ENCODE results near the gene UTP14A. TPM values are rescaled to one million over a fixed set of nuclear protein-coding genes. Genes with fewer than 3 reads are reported as not detected.
"Not testable (repeated sequence)": the region's sequence is repeated elsewhere in the genome, so short reads cannot be mapped to it uniquely, and the experiment has no call there.

UTP14A gene, protein sequence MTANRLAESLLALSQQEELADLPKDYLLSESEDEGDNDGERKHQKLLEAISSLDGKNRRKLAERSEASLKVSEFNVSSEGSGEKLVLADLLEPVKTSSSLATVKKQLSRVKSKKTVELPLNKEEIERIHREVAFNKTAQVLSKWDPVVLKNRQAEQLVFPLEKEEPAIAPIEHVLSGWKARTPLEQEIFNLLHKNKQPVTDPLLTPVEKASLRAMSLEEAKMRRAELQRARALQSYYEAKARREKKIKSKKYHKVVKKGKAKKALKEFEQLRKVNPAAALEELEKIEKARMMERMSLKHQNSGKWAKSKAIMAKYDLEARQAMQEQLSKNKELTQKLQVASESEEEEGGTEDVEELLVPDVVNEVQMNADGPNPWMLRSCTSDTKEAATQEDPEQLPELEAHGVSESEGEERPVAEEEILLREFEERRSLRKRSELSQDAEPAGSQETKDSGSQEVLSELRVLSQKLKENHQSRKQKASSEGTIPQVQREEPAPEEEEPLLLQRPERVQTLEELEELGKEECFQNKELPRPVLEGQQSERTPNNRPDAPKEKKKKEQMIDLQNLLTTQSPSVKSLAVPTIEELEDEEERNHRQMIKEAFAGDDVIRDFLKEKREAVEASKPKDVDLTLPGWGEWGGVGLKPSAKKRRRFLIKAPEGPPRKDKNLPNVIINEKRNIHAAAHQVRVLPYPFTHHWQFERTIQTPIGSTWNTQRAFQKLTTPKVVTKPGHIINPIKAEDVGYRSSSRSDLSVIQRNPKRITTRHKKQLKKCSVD
- total RNA-seq, result 10 to 100 TPM; 31.5 to 54.8 TPM

DNA sequence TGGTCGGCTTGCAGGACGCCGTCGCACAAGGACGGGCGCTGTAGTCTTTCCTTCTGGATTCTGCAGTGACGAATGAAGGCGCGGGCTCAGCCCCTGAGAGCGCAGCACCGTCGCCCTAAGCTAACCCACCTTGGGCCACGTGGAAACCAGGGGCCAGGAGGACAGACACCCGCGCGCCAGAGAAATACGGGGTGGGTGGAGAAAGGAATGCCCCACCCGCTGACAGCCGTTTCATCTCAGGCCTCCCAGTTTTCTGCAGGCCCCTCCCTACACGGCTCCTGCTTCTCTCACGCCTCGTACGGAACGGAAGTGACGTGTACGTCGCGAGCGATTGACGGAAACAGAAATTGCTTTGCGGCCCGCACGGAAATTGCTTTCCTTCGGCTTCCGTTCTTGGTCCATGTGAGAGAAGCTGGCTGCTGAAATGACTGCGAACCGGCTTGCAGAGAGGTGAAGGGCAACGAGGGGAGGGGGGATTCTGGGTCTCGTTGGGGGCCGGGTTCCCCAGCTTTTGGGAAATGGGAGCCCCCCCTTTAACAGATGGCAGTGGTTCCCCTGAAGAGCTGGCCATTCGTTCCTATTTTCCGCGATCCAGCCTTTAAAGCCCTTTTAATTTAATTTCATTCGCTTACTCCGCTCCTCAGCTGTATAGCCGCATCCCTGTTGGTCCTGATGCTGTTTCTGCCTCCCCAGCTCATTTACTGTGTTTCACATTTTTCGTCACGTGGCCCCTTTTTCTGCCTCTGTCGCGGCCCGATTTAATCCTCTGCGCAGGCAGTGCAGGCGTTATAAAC lies at the start of gene UTP14A:
Gene UTP14A (plus strand): TSS at position 378 of the 794 bp plus-strand sequence. CDS start 47 bp downstream, at position 425.
- H3K27ac Mint-ChIP-seq, result peak within 1 kb of the TSS; percentile 82 to 87
- no peaks in the 10 kb centered on the region for H3K4me1 Mint-ChIP-seq (ENCODE audit: low read depth in 2 of 2)
- ATAC-seq, result peak; percentile 98 to 99
- no peaks in the 10 kb centered on the region for H3K9me3 Mint-ChIP-seq
- DNase-seq (ENCODE audit: low spot score), result peak; percentile 88
- peaks cover 0 to 6% of the 10 kb centered on the region in 2 donors for H3K27me3 Mint-ChIP-seq
- peaks cover 11% of the 10 kb centered on the region for H3K36me3 Mint-ChIP-seq
- peak within 1 kb of the TSS; percentile 89 for H3K4me3 Mint-ChIP-seq

DNA sequence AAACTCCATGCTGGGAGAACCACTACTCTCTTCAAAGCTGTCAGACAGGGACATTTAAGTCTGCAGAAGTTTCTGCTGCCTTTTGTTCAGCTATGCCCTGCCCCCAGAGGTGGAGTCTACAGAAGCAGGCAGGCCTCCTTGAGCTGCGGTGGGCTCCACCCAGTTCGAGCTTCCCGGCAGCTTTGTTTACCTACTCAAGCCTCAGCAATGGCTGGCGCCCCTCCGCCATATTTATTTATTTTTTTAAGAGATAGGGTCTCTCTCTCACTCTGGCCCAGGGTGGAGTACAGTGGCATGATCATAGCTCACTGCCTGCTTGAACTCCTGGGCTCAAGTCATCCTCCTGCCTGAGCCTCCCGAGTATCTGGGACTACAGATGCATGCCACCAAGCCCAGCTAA lies 46.8 kb upstream of the UTP14A start:
- H3K4me3 Mint-ChIP-seq; H3K9me3 Mint-ChIP-seq; DNase-seq (ENCODE audit: low spot score); H3K36me3 Mint-ChIP-seq; H3K27ac Mint-ChIP-seq; ATAC-seq; H3K4me1 Mint-ChIP-seq (ENCODE audit: low read depth in 2 of 2): not testable (repeated sequence)
- H3K27me3 Mint-ChIP-seq, result peaks cover 7 to 18% of the 10 kb centered on the region in 2 donors

DNA sequence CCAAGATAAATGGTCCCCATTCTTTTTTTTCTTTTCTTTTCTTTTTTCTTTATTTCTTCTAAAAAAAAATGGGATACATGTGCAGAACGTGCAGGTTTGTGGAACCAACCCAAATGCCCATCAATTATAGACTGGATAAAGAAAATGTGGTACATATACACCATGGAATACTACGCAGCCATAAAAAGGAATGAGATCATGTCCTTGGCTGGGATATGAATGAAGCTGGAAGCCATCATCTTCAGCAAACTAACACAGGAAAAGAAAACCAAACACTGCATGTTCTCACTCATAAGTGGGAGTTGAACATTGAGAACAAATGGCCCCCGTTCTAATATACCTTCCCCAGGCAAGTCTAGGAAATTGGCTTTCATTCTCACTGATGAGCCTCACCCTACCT lies 39.6 kb upstream of the UTP14A start:
- H3K36me3 Mint-ChIP-seq; H3K4me1 Mint-ChIP-seq (ENCODE audit: low read depth in 2 of 2); H3K4me3 Mint-ChIP-seq; H3K27ac Mint-ChIP-seq; DNase-seq (ENCODE audit: low spot score); ATAC-seq; H3K9me3 Mint-ChIP-seq: not testable (repeated sequence)
- H3K27me3 Mint-ChIP-seq, result peaks cover 8 to 21% of the 10 kb centered on the region in 2 donors

DNA sequence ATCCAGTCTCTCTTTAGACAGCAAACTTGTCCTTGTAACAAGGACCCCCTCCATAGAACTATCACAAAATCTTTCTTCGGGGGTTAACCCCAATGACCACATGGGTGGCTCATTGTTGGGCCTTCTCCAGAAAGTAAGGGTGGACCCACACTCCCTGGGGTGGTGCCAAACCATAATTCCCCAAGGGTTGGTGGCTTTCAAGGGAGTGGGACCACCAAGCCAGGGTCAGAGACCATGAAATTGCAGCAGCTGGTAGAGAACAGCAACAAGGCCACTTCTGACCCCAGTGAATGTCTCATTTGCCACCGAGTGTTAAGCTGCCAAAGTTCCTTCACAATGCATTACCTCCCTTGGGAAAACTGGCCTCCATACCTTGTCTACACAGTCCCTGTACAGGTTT lies 33.4 kb upstream of the UTP14A start:
- H3K27me3 Mint-ChIP-seq, result peaks cover 0 to 19% of the 10 kb centered on the region in 2 donors
- ATAC-seq, result no peak

DNA sequence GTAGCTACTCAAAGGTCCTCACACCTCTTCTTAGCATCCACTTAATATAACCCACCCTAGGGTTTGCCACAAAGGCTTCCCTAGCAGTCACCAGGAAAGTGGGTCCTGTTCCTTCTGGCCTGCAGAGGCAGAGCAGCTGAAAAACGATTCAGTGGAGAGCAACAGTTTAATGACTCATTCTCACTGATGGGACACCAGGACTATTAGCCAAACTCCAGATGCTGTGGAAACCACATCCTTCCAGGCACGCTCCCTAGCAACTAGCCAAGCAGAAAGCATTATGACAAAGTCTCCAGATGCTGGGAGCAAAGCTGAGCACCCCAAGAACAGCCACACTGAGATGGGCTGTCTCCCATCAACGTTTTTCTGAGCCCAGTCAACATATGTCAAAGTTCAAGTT lies 30.3 kb upstream of the UTP14A start:
- H3K4me1 Mint-ChIP-seq (ENCODE audit: low read depth in 2 of 2), result no peaks in the 10 kb centered on the region
- H3K4me3 Mint-ChIP-seq, result no peak overlapping the region
- no peak overlapping the region for H3K27ac Mint-ChIP-seq
- ATAC-seq, result no peak
- no peak for DNase-seq (ENCODE audit: low spot score)
- H3K36me3 Mint-ChIP-seq, result no peaks in the 10 kb centered on the region
- no peaks in the 10 kb centered on the region for H3K9me3 Mint-ChIP-seq
- peaks cover 0 to 16% of the 10 kb centered on the region in 2 donors for H3K27me3 Mint-ChIP-seq

More for the DNA sequence above, 33.4 kb upstream of the UTP14A start:
- no peaks in the 10 kb centered on the region for H3K36me3 Mint-ChIP-seq
- no peaks in the 10 kb centered on the region for H3K9me3 Mint-ChIP-seq
- H3K4me3 Mint-ChIP-seq, result no peak overlapping the region
- no peak overlapping the region for H3K27ac Mint-ChIP-seq
- H3K4me1 Mint-ChIP-seq (ENCODE audit: low read depth in 2 of 2), result no peaks in the 10 kb centered on the region
- no peak for DNase-seq (ENCODE audit: low spot score)

DNA sequence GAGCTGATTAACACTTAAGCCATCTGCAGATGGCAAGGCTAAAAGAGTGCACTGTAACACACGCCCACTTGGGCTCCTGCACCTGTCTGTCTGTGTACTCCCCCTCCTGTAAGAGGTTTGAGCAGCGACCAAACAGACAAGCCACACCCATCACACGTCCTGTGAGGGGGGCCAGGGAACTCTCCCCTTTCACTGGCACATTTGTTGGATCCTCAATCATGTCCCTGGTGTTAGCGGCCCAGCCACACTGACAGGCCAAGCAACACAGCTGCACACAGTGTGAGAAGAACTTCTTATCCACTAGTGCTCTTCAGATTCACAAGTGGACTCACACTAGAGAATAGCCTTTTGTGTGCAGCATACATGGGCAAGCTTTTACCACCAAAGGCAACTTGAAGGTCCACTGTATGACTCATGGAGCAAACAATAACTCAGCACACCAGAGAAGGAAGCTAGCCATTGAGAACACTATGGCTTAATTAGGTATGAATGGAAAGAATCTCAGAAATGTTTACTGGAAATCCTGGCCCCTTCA lies 29.1 kb upstream of the UTP14A start:
- Mint-ChIP-seq H3K27ac (no peak overlapping the region), H3K4me1 (ENCODE audit: low read depth in 2 of 2) (no peaks in the 10 kb centered on the region), H3K36me3 (no peaks in the 10 kb centered on the region), H3K4me3 (no peak overlapping the region), H3K9me3 (no peaks in the 10 kb centered on the region), H3K27me3 (peaks cover 0 to 11% of the 10 kb centered on the region in 2 donors)
- no peak for ATAC-seq
- no peak for DNase-seq (ENCODE audit: low spot score)

DNA sequence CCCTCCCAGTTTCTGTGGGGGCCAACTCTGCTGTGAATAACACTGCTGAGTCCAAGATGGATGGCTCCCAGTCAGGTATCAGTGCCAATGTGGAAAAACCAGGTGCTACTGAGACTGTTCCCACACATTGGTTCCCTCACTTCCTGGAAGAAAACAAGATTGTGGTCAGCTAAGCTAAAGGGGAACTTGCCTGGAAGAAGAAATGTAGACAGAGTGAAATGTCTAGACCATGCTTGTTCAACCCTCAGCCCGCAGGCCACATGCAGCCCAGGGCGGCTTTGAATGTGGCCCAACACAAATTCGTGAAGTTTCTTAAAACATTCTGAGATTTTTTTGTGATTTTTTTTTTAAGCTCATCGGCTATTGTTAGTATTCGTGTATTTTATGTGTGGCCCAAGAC lies 28.6 kb upstream of the UTP14A start:
- Mint-ChIP-seq H3K4me3 (no peak overlapping the region), H3K9me3 (no peaks in the 10 kb centered on the region), H3K36me3 (no peaks in the 10 kb centered on the region), H3K4me1 (ENCODE audit: low read depth in 2 of 2) (no peaks in the 10 kb centered on the region), H3K27me3 (peaks cover 0 to 13% of the 10 kb centered on the region in 2 donors), H3K27ac (no peak overlapping the region)
- ATAC-seq (no peak), DNase-seq (ENCODE audit: low spot score) (no peak)

DNA sequence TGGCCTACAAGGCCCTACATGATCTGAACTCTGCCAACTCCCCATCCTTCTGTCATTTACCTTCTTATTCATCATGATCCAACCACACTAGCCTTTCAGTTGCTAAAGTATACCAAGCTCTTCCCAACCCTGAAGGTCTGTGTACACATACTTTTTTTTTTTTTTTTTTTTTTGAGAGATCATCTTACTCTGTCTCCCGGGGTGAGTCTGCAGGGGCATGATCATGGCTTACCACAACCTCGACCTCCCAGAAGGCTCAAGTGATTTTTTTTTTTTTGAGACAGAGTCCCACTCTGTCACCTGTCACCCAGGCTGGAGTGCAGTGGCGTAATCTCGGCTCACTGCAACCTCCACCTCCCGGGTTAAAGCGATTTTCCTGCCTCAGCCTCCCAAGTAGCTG lies 5.9 kb upstream of the UTP14A start:
- DNase-seq (ENCODE audit: low spot score) (no peak), ATAC-seq (no peak)
- H3K27me3 Mint-ChIP-seq, result peaks cover 0 to 2% of the 10 kb centered on the region in 2 donors
- no peaks in the 10 kb centered on the region for H3K4me1 Mint-ChIP-seq (ENCODE audit: low read depth in 2 of 2)
- H3K4me3 Mint-ChIP-seq, result no peak overlapping the region
- no peak overlapping the region for H3K27ac Mint-ChIP-seq
- H3K36me3 Mint-ChIP-seq, result no peaks in the 10 kb centered on the region
- no peaks in the 10 kb centered on the region for H3K9me3 Mint-ChIP-seq

DNA sequence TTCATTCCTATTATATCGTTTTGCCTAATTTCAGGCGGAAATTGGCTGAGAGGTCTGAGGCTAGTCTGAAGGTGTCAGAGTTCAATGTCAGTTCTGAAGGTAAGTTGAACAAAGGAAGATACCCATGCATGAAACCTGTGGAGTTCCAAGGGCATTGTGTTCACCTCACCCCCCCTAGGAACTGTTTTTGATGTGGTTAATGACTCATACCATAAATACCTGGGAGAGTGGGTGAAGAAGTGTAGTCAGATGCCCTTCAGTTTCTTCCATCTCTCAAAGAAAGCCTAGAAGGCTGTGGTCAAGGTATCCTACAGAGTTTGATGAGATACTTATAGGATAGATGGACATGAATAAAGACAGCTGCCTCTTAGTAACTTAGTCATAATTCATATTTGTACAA lies 2.7 kb downstream of the UTP14A start:
- no peak overlapping the region for H3K27ac Mint-ChIP-seq
- H3K4me1 Mint-ChIP-seq (ENCODE audit: low read depth in 2 of 2), result no peaks in the 10 kb centered on the region
- no peak for ATAC-seq
- peaks cover 0 to 5% of the 10 kb centered on the region in 2 donors for H3K27me3 Mint-ChIP-seq
- H3K9me3 Mint-ChIP-seq, result no peaks in the 10 kb centered on the region
- H3K36me3 Mint-ChIP-seq, result peaks cover 12% of the 10 kb centered on the region
- H3K4me3 Mint-ChIP-seq, result no peak overlapping the region
- DNase-seq (ENCODE audit: low spot score), result no peak

DNA sequence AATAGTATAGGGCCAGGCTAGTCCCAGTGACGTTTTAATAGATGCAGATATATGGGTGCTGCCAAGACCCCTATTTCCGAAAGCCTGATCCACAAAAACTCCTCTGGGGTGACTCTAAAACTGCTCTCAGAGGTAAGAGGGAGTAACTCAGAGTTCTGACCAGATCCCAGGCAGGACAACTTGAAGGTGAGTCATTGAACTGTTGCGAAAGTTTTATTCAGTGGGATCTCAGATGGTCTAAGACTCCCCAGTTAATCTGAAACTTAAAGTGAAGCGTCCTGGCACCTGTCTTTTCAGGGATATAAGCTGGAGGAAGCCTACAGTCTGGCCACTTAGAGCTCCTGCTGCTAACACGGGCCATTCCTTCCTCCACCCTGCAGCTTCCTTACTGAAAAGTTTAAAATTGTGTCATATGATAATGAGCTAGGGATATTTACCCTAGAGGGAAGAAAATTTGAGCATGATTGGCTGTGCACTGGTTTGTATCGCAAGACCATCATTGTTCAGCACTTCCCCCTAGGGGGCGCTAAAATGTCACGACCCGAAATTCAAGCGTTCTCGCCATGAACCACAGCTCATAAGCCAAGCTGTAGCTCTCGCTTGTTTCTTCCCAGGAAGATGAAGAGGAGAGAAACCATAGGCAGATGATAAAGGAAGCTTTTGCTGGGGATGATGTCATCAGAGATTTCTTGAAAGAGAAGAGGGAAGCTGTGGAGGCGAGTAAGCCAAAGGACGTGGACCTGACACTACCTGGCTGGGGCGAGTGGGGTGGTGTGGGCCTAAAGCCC lies 19.5 kb downstream of the UTP14A start:
- ATAC-seq (peak; percentile 60 to 66), DNase-seq (ENCODE audit: low spot score) (peak; percentile 77)
- H3K4me1 Mint-ChIP-seq (ENCODE audit: low read depth in 2 of 2), result peaks cover 0 to 3% of the 10 kb centered on the region in 2 donors
- H3K9me3 Mint-ChIP-seq, result no peaks in the 10 kb centered on the region
- peaks cover 20% of the 10 kb centered on the region for H3K36me3 Mint-ChIP-seq
- H3K27ac Mint-ChIP-seq, result no peak overlapping the region
- H3K4me3 Mint-ChIP-seq, result no peak overlapping the region
- H3K27me3 Mint-ChIP-seq, result peaks cover 0 to 7% of the 10 kb centered on the region in 2 donors

DNA sequence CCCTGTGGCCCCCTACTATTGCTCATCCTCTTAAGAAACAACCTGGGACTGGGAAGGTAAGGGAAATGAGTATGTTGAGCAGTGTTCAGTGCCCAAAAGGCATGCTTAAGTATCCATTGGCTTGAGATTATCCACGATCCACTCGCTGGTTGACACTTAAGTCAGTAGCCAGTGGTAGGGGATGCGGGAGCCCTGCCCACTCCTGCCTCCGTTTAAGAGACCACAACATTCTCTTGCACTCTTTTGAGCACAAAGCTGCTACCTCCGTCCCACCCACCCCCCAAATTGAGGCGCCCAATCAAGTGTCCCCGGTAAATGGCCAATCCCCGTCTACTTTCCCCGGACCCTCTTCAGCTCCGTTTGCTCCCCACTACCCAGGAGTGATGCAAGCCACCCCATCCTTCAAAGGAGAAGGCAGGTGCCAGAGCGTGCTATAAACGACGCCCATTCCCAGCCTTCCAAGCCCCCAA lies 25.0 kb downstream of the UTP14A start:
- Mint-ChIP-seq H3K27me3 (peaks cover 0 to 2% of the 10 kb centered on the region in 2 donors), H3K9me3 (no peaks in the 10 kb centered on the region), H3K4me3 (peak overlapping the region; percentile 87), H3K4me1 (ENCODE audit: low read depth in 2 of 2) (peaks cover 0 to 8% of the 10 kb centered on the region in 2 donors), H3K27ac (peak overlapping the region; percentile 77 to 86), H3K36me3 (peaks cover 5% of the 10 kb centered on the region)
- no peak for ATAC-seq
- DNase-seq (ENCODE audit: low spot score), result no peak

DNA sequence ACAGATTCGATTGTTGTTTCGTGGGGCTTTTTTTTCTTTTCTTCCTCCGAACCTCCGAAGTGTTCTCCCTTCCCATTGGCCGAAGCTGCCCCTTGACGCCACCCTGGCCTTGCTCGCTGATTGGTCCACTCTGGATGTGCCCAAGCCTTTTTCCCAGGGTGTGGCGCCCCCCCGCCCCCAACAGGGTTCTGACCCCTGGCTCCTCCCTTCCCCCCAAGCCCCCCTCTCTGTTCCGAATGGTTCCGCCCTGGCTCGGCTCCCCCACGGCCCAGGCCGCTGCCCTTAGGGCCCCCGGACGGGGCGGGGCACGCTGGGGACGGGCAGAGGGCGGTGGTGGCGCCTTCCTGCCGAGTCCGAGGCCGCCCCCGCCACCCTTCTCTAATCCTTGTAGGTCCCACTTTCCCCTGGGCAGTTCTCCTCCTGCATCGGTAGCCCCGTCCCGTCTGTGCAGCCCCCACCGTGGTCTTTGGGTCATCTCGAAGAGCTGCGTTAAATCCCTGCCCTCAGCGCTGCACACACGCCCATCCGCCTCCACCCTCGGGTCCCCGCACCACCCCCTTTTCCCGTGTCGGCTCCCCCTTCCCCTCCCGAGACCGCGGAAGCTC lies 25.5 kb downstream of the UTP14A start:
- peak overlapping the region; percentile 77 to 86 for H3K27ac Mint-ChIP-seq
- H3K9me3 Mint-ChIP-seq, result no peaks in the 10 kb centered on the region
- peak; percentile 84 to 85 for ATAC-seq
- H3K27me3 Mint-ChIP-seq, result peaks cover 0 to 2% of the 10 kb centered on the region in 2 donors
- peak overlapping the region; percentile 87 for H3K4me3 Mint-ChIP-seq
- DNase-seq (ENCODE audit: low spot score), result peak; percentile 79
- H3K36me3 Mint-ChIP-seq, result peaks cover 2% of the 10 kb centered on the region
- H3K4me1 Mint-ChIP-seq (ENCODE audit: low read depth in 2 of 2), result peaks cover 0 to 8% of the 10 kb centered on the region in 2 donors

All from natural killer cell treated with Interleukin-12 subunit alpha and Interleukin-12 subunit beta and Interleukin-15 and Interleukin-18, amount 100 ng/mL, for 72 hours (primary cell).